ENCODE data around the gene POLD1. TPM values are rescaled to one million over a fixed set of nuclear protein-coding genes. Genes with fewer than 3 reads are reported as not detected.
A peak's percentile ranks its signal among the peaks of the same experiment; 100 is the strongest.

Gene POLD1
- total and polyA plus RNA-seq, 7 donors: 4.5 to 9.7 (median 6.9) TPM

GRCh38 chr19:50414864-50415660 is 30.9 kb downstream of the POLD1 start:
- Histone ChIP-seq H3K9me3 (no peaks in the 10 kb centered on the region), H3K36me3 (ENCODE audit: insufficient read depth in 1 of 2, low read depth in 1 of 2) (peaks cover 0 to 4% of the 10 kb centered on the region in 2 donors), H3K27me3 (ENCODE audit: insufficient read depth in 3 of 3, low read length in 2 of 3) (peaks cover 0 to 10% (median 4%) of the 10 kb centered on the region in 3 donors), H3K27ac (no peak overlapping the region), H3K4me1 (peaks cover 7% of the 10 kb centered on the region), H3K4me3 (no peak overlapping the region)
- intact Hi-C loops (cut with DNase I): loop anchor here (5.0 kb wide), 2 partner anchors 43 to 58 kb away; no protein-coding TSS in a partner anchor
- peak; percentile 80 for TF ChIP-seq CTCF (IDR thresholded peaks at IDR 0.05)
- WGBS, 3 donors: 51 to 56% (median 54%) methylated on average over 34 to 37 of the region's 37 CpGs
- peak; percentile 81 to 87 for DNase-seq
- ATAC-seq: peak; percentile 78 to 89 (median 84)

- DNase-seq: no peak
- Histone ChIP-seq H3K9me3 (no peaks in the 10 kb centered on the region), H3K4me1 (peaks cover 7% of the 10 kb centered on the region), H3K4me3 (no peak overlapping the region), H3K27ac (no peak overlapping the region), H3K27me3 (ENCODE audit: insufficient read depth in 3 of 3, low read length in 2 of 3) (peaks cover 0 to 11% (median 4%) of the 10 kb centered on the region in 3 donors), H3K36me3 (ENCODE audit: insufficient read depth in 1 of 2, low read depth in 1 of 2) (no peaks in the 10 kb centered on the region)
- WGBS, 3 donors: 80 to 93% (median 89%) methylated on average over 8 to 22 of the region's 22 CpGs
- no peak for ATAC-seq
- no peak for TF ChIP-seq CTCF (IDR thresholded peaks at IDR 0.05)
- intact Hi-C loops (cut with DNase I): no loop called here
These were observed 31.5 kb downstream of the POLD1 start for GRCh38 chr19:50415661-50416033.

GRCh38 chr19:50416034-50416977 is 32.2 kb downstream of the POLD1 start:
- Histone ChIP-seq H3K4me3 (no peak overlapping the region), H3K27ac (no peak overlapping the region), H3K36me3 (ENCODE audit: insufficient read depth in 1 of 2, low read depth in 1 of 2) (no peaks in the 10 kb centered on the region), H3K27me3 (ENCODE audit: insufficient read depth in 3 of 3, low read length in 2 of 3) (peaks cover 0 to 16% (median 4%) of the 10 kb centered on the region in 3 donors), H3K4me1 (peaks cover 7% of the 10 kb centered on the region), H3K9me3 (no peaks in the 10 kb centered on the region)
- ATAC-seq: no peak
- intact Hi-C loops (cut with DNase I): no loop called here
- DNase-seq: no peak
- TF ChIP-seq CTCF (IDR thresholded peaks at IDR 0.05): no peak
- 85 to 89% (median 86%) methylated on average over 34 to 35 of the region's 35 CpGs for WGBS, 3 donors

- WGBS, 3 donors: 65 to 70% (median 69%) methylated on average over 18 to 42 of the region's 42 CpGs
- no peak overlapping the region for H3K4me3 ChIP-seq
- no peaks in the 10 kb centered on the region for H3K36me3 ChIP-seq (ENCODE audit: insufficient read depth in 1 of 2, low read depth in 1 of 2)
- H3K4me1 ChIP-seq: peaks cover 7% of the 10 kb centered on the region
- DNase-seq (no peak), ATAC-seq (no peak)
- intact Hi-C loops (cut with DNase I): no loop called here
- peaks cover 0 to 21% (median 5%) of the 10 kb centered on the region in 3 donors for H3K27me3 ChIP-seq (ENCODE audit: insufficient read depth in 3 of 3, low read length in 2 of 3)
- no peak for TF ChIP-seq CTCF (IDR thresholded peaks at IDR 0.05)
- no peaks in the 10 kb centered on the region for H3K9me3 ChIP-seq
- H3K27ac ChIP-seq: no peak overlapping the region
These were observed 33.2 kb downstream of the POLD1 start for GRCh38 chr19:50417111-50418081.

All from psoas muscle (tissue), 8 donors.